Measurements from ENCODE around the gene ZNF746. TPM values are rescaled to one million over a fixed set of nuclear protein-coding genes. Genes with fewer than 3 reads are reported as not detected.

ZNF746 gene
- total RNA-seq, 2 donors from 2014 or later: 11.0 to 13.6 TPM

- Histone ChIP-seq H3K36me3 (no peaks in the 10 kb centered on the region), H3K9me3 (peaks cover 0 to 29% of the 10 kb centered on the region in 2 donors), H3K4me3 (no peak overlapping the region), H3K27me3 (no peaks in the 10 kb centered on the region), H3K27ac (no peak overlapping the region), H3K4me1 (no peaks in the 10 kb centered on the region)
- DNase-seq (ENCODE audit: low spot score): no peak
- TF ChIP-seq, protein P1, sequence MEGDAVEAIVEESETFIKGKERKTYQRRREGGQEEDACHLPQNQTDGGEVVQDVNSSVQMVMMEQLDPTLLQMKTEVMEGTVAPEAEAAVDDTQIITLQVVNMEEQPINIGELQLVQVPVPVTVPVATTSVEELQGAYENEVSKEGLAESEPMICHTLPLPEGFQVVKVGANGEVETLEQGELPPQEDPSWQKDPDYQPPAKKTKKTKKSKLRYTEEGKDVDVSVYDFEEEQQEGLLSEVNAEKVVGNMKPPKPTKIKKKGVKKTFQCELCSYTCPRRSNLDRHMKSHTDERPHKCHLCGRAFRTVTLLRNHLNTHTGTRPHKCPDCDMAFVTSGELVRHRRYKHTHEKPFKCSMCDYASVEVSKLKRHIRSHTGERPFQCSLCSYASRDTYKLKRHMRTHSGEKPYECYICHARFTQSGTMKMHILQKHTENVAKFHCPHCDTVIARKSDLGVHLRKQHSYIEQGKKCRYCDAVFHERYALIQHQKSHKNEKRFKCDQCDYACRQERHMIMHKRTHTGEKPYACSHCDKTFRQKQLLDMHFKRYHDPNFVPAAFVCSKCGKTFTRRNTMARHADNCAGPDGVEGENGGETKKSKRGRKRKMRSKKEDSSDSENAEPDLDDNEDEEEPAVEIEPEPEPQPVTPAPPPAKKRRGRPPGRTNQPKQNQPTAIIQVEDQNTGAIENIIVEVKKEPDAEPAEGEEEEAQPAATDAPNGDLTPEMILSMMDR (IDR thresholded peaks at IDR 0.05): no peak
Observed at GRCh38 chr7:149505551-149505950, 7.9 kb upstream of the ZNF746 start.

DNA sequence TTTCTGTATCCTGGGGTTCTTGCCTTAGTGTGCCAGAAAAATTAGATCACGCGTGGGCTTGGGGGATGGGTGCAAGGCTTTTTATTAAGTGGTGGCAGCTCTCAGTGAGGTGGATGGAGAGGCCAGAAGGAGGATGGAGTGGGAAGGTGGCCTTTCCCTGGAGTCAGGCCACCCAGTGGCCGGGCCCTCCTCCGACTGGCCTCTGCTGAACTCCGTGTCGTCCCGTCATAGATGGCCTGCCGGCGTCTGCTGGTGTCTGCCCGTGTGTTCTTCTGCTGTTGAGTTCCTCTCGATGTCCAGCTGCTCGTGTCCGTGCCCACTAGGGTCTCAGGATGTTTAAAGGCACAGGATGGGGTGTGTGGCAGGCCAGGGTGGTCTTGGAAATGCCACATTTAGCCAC lies 4.0 kb upstream of the ZNF746 start:
- Histone ChIP-seq H3K27me3 (no peaks in the 10 kb centered on the region), H3K9me3 (peaks cover 0 to 10% of the 10 kb centered on the region in 2 donors), H3K4me1 (peaks cover 0 to 6% of the 10 kb centered on the region in 2 donors), H3K4me3 (no peak overlapping the region), H3K27ac (no peak overlapping the region), H3K36me3 (no peaks in the 10 kb centered on the region)
- DNase-seq (ENCODE audit: low spot score): no peak
- TF ChIP-seq, protein P1 (IDR thresholded peaks at IDR 0.05): no peak

DNA sequence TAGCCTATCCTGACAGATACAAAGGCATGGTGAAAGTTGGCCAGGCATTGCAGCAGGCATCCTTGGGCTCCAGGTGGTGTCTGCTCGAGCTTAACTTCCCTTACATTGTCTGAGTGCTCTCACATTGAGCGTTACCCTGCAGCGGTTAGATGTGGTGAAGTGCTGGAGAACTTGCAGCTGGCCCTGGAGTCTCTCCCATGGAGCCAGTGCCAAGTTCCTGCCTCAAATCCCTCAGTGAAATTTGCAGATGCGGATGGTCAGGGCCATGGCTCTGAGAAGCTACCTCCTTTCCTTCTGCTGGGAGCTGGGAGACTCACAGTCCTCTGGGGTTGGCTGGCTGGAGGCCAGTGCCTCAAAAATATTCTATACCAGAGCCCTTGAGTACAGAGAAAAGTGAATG lies 3.3 kb upstream of the ZNF746 start:
- TF ChIP-seq, protein P1 (IDR thresholded peaks at IDR 0.05): no peak
- no peak overlapping the region for H3K4me3 ChIP-seq
- H3K4me1 ChIP-seq: peaks cover 0 to 11% of the 10 kb centered on the region in 2 donors
- no peaks in the 10 kb centered on the region for H3K36me3 ChIP-seq
- H3K9me3 ChIP-seq: peaks cover 0 to 4% of the 10 kb centered on the region in 2 donors
- H3K27ac ChIP-seq: no peak overlapping the region
- H3K27me3 ChIP-seq: no peaks in the 10 kb centered on the region
- DNase-seq (ENCODE audit: low spot score): no peak

- Histone ChIP-seq H3K27me3 (no peaks in the 10 kb centered on the region), H3K4me3 (no peak overlapping the region), H3K9me3 (no peaks in the 10 kb centered on the region), H3K27ac (no peak overlapping the region), H3K4me1 (peaks cover 0 to 18% of the 10 kb centered on the region in 2 donors), H3K36me3 (no peaks in the 10 kb centered on the region)
- TF ChIP-seq, protein P1 (IDR thresholded peaks at IDR 0.05): no peak
- DNase-seq (ENCODE audit: low spot score): no peak
Observed at GRCh38 chr7:149500201-149500600, 2.6 kb upstream of the ZNF746 start.

DNA sequence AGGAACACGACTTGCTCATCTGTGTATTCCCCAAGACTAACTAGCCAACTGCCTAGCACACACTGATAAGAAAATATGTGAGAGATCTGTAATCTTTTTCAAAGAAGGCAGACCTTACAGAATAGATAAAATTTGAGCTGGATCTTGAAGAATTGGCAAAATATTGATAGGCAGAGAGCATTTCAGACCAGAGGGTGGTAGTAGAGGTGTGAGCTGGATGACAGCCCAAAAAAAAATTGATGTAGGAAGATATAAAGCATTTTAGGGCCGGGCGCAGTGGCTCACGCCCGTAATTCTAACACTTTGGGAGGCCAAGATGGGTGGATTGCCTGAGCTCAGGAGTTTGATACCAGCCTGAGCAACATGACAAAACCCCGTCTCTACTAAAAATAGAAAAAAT lies 1.2 kb upstream of the ZNF746 start:
- H3K27me3 ChIP-seq: no peaks in the 10 kb centered on the region
- H3K27ac ChIP-seq: no peak overlapping the region
- peaks cover 2% of the 10 kb centered on the region for H3K36me3 ChIP-seq
- H3K4me3 ChIP-seq: no peak overlapping the region
- no peaks in the 10 kb centered on the region for H3K9me3 ChIP-seq
- no peak for DNase-seq (ENCODE audit: low spot score)
- TF ChIP-seq, protein P1 (IDR thresholded peaks at IDR 0.05): no peak
- peaks cover 0 to 24% of the 10 kb centered on the region in 2 donors for H3K4me1 ChIP-seq

All from right atrium auricular region (tissue), 2 donors.